CD4-positive, alpha-beta T cell treated with Interleukin-15 for 1 hour (primary cell): Measurements from ENCODE around the gene ITGAE.
"Not testable (repeated sequence)": the region's sequence is repeated elsewhere in the genome, so short reads cannot be mapped to it uniquely, and the experiment has no call there.

Experiments used
- DNase-seq: peaks from one replicate; pipeline ENCODE4 v3.0.0-alpha.2; 2020

Gene ITGAE

DNA sequence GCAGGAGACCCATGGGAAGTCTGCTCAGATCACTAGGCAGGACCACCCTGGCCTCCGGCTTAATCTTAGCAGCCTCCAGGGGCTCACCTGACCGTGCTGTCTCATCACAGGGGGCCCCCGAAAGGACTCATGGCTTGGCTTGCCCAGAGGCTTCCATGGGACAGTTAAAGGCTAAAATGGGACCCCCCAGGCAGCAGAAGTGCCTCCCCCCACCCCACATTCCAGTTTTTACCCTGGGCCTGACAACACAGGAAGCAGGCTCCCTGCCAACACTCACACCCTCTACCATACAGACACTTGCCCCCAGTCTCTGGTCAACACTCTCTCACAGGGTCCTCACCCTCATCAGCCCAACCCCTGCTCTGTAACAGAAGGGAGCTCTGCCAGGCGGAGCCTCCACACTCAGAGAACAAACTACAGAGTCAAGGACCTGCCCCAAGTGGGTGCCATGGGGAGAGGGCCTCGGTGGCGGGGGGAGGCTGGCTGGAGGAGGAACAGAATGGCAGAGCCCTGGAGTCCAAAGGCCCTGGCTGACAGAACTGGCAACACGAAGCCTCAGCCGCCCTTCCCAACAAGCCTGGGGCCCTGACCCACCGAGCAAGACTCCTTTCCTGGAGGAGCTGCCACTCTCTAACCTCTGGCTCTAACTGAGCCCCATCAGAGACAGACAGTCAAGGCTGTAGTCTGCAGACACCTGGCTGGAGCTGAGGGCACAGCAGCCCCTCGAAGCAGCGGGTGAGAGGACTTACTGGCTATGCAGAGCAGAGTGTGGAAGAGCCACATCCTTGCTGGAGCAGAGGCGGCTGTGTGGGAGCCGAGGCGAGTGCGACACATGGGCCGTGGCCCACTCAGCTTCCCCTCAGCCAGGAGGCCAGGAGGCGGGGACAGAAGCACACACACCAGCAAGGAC lies at the start of gene ITGAE:
Gene ITGAE (minus strand): TSS at position 827 of the 910 bp plus-strand sequence. CDS start 44 bp downstream, at position 783.
- DNase-seq, result no peak

- no peak for DNase-seq
These were observed 47.3 kb upstream of the ITGAE start for GRCh38 chr17:3848229-3848835.

GRCh38 chr17:3847165-3847670 lies 46.2 kb upstream of the ITGAE start:
- DNase-seq, result no peak

DNA sequence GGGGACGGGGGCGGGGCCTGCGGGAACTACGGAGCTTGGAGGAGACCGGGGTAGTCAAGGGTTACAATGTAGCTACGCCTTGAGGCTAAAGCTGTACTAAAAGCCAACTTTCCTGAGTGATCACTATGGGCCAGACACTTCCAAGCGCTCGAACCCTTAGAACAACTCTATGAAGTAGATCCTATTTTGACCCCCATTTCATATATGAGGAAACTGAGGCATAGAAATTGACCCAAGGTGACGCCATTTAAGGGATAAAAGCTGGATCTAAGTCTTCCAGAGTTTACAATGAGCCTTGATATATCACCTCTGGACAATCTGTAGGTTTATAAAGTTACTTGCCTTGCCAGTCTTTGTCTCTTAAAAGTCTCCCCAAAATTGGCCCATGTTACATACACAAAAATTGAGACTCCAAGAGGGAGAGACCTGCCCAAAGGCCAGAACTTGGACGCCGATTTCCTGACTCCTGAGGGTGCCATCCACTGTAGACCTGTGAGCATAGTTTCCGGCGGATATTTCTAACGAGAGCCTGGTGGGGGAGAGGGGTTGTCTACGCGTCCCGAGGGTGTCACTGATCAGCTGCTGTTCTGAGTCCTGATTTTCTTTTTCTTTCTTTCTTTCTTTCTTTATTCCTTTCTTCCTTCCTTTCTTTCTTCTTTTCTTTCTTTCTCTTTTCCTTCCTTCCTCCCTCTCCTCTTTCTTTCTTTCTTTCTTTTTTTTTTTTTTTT lies 45.6 kb upstream of the ITGAE start:
- no peak for DNase-seq

DNA sequence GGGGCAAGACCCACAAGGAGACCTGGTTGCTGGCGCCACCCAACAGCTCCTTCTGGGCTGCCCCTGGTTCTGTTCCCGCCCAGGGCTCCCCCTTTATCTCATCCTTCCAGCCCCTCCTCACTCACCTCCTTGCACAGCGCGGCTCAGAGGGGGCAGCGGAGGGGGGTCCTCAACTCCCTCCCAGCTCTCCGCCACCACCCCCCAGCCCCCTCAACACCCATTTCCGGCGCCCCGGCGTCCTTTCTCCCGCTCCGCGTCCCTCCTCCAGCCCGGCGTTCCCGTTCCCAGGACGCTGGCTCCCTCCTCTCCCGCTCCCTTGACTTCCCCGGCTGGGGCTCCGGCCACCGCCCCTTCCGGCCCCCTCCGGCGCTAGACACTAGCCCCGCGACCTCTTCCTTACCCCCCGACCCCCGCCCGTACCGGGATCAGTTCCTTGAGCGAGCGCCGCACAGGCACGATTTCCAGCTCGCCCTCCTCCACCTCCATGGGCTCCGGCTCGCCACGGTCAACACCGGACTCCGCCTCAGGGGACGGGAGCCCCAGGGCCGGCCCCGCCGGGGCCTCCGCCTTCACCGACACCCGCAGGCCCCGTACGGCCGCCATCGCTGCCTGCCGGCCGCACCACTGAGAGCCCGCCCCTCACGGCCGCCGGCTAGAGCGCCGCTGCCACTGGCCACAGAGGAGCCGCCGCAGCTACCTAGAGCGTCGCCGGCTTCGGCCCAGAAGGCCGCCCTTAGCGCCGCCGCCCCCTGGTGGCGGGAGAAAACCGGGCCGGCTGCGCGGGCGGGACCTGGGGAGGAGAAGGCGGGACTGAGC lies 44.8 kb upstream of the ITGAE start, which contains the start of gene NCBP3:
Gene NCBP3 (minus strand): TSS at position 626 of the 816 bp plus-strand sequence. CDS start 23 bp downstream, at position 603.
- peak; percentile 89 for DNase-seq

DNA sequence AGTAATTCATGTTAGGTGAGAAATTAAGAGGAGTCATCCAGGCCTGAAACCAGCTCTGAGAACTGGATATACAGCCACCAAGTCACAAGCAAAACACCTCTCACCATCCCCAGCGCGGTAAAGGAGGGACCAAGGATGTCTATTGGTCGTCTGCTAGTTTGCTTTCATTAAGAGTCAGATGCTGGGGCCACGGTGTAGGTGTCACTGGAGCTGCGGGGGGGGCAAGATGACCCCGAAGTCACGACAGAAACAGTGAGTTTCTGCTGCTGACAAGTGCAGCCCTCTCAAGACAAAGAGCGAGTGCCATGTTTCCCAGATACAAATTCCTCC lies 44.3 kb upstream of the ITGAE start:
- no peak for DNase-seq

DNA sequence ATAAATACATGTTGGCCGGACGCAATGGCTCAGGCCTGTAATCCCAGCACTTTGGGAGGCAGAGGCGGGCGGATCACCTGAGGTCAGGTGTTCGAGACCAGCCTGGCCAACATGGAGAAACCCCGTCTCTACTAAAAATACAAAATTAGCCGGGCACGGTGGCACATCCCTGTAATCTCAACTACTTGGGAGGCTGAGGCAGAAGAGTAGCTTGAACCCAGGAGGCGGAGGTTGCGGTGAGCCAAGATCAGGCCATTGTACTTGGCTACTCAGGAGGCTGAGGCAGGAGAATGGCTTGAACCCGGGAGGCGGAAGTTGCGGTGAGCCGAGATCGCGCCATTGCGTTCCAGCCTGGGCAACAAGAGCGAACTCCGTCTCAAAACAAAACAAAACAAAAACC lies 43.6 kb upstream of the ITGAE start:
- not testable (repeated sequence) for DNase-seq

- DNase-seq, result peak; percentile 49
These were observed 43.0 kb upstream of the ITGAE start for GRCh38 chr17:3843935-3844516.

- no peak for DNase-seq
These were observed 37.2 kb upstream of the ITGAE start for GRCh38 chr17:3838206-3838605.

DNA sequence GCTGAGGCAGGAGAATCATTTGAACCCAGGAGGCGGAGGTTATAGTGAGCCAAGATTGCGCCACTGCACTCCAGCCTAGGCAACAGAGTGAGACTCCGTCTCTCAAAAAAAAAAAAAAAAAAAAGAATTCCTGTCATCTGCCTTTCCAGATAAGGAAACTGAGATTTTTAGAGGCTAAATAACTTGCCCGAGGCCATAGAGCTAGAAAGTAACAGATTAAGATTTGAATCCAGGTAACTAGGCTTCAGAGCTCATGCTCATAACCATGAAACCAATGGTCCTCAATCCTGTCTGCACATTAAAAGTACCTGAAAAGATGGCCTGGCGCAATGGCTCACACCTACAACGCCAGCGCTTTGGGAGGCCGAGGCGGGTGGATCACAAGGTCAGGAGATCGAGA lies 35.6 kb upstream of the ITGAE start:
- DNase-seq, result no peak

DNA sequence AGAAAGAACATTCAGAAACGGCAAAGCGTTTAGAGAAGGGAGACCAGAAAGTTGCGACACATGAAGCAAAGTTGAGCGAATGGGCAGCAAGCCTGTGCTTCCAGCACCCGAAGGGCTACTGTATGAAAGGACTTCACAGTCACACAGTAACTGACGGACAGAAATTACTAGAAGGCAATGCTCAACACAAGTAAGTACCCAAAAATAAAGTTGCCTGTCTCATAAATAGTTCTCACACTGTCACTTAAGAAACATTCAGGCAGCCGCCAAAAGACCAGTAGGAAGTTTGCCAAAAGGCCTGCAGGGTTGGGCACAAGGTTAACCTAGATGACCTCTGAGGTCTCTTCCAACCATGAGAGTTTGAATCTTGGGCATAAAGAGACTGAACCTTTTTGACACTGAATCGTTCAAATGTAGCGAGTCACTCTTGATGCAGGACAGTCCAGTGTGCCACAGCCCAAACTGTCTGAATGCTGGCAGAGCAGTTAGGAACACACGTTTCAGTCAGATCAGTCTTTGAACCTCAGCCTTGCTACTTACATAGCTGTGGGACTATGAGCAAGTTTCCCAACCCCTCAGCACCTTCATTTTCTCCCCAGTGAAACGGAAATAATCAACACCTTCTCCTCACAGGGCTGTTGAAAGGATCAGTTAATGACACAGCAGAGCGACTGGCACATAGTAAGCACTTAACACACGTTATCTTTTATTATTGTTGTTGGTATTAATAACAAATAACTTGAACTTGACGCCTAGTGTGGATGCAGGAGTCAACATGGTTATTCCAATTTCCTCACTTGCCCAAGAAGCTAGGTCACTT lies 34.6 kb upstream of the ITGAE start:
- DNase-seq, result no peak

GRCh38 chr17:3834811-3835210 lies 33.8 kb upstream of the ITGAE start:
- no peak for DNase-seq

DNA sequence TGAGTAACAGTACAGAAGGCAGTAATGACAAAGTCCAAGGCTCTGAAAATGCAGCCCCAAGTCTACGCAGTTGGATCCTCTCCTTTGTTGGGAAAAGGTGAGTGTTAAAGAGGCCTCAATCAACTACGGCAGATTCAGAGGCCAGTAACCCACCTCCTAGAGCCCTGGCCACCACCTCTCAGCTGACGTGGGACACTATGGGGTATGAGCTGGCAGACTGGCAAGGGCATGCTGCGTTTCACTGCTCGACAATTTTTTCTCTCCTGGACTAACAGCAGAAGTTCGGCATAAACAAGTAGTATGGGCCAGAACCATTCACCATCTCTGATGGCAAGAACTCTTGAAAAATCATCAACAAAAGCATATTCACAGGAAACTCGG lies 27.9 kb upstream of the ITGAE start:
- DNase-seq, result no peak

- no peak for DNase-seq
These were observed 27.3 kb upstream of the ITGAE start for GRCh38 chr17:3828151-3828851.

GRCh38 chr17:3827124-3827773 lies 26.3 kb upstream of the ITGAE start:
- DNase-seq, result peak; percentile 49

GRCh38 chr17:3826191-3826590 lies 25.2 kb upstream of the ITGAE start:
- no peak for DNase-seq

DNA sequence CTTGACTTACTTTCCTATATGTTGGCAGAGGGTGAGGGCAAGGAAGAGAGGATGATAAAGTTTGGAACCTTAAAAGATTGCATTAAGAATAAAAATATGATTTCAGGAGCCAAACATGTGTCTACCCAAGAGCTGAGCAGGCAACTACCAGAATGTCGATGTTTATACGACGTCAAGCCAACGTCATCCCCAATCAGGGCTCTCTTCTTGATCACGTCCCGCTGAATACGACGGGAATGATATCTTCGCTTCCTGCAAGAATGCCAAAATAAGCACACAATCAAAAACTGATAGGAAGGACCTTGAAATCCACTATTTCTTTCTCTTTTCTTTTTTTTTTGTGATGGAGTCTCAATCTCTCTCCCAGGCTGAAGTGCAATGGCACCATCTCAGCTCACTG lies 20.1 kb upstream of the ITGAE start:
- DNase-seq, result no peak

DNA sequence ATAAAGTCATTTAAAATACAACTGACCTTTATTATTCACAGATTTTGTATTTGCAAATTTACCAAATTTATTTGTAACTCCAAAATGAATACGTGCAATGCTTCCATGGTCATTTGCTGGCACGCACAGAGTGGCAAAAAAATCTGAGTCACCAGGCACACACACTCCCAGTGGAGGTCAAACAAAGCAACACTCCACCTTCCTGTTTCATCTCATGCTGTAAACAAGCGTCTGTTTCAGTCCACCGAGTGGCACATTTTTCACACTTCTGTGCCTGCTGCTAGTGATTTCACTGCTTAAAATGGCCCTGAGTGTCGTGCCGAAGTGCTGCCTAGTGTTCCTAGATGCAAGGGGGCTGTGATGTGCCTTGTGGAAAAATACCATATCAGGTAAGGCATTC lies 17.8 kb upstream of the ITGAE start:
- DNase-seq, result no peak

- DNase-seq, result no peak
These were observed 17.0 kb upstream of the ITGAE start for GRCh38 chr17:3817851-3818605.
